Measurements from ENCODE around the gene BAMBI.

BAMBI gene

GRCh38 chr10:28676326-28676967 lies 874 bp upstream of the BAMBI start:
- FAIRE-seq = no peak

GRCh38 chr10:28677888-28678686 lies 766 bp downstream of the BAMBI start:
- FAIRE-seq = no peak

GRCh38 chr10:28678687-28679457 lies 1.6 kb downstream of the BAMBI start:
- no peak for FAIRE-seq

GRCh38 chr10:28679581-28680357 lies 2.4 kb downstream of the BAMBI start:
- no peak for FAIRE-seq

GRCh38 chr10:28680358-28680752 lies 3.0 kb downstream of the BAMBI start:
- no peak for FAIRE-seq

- no peak for FAIRE-seq
These were observed 4.0 kb downstream of the BAMBI start for GRCh38 chr10:28681291-28681763.

- FAIRE-seq = no peak
These were observed 4.8 kb downstream of the BAMBI start for GRCh38 chr10:28681928-28682750.

- no peak for FAIRE-seq
These were observed 7.0 kb downstream of the BAMBI start for GRCh38 chr10:28684157-28684985.

- FAIRE-seq = no peak
These were observed 7.8 kb downstream of the BAMBI start for GRCh38 chr10:28684986-28685580.

GRCh38 chr10:28685717-28686116 lies 8.4 kb downstream of the BAMBI start:
- no peak for FAIRE-seq

GRCh38 chr10:28686835-28687682 lies 9.7 kb downstream of the BAMBI start:
- no peak for FAIRE-seq

- FAIRE-seq = no peak
These were observed 10.3 kb downstream of the BAMBI start for GRCh38 chr10:28687683-28688001.

GRCh38 chr10:28690545-28690944 lies 13.2 kb downstream of the BAMBI start:
- FAIRE-seq = no peak

- FAIRE-seq = no peak
These were observed 13.9 kb downstream of the BAMBI start for GRCh38 chr10:28691187-28691694.

GRCh38 chr10:28692050-28692449 lies 14.7 kb downstream of the BAMBI start:
- no peak for FAIRE-seq

GRCh38 chr10:28694530-28694929 lies 17.2 kb downstream of the BAMBI start:
- FAIRE-seq = no peak

GRCh38 chr10:28698075-28698474 lies 20.8 kb downstream of the BAMBI start:
- no peak for FAIRE-seq

- no peak for FAIRE-seq
These were observed 27.3 kb downstream of the BAMBI start for GRCh38 chr10:28704464-28705161.

- no peak for FAIRE-seq
These were observed 28.2 kb downstream of the BAMBI start for GRCh38 chr10:28705472-28705871.
